GM18502 (cell line): Measurements from ENCODE around the gene AMY2B.
"Not testable (repeated sequence)": the region's sequence is repeated elsewhere in the genome, so short reads cannot be mapped to it uniquely, and the experiment has no call there.

Experiments used
- ATAC-seq: cut with Tn5 transposase; IDR thresholded peaks from one replicate; pipeline ENCODE4 v1.9.1; 2021; ENCODE audit warnings: mild to moderate bottlenecking; ENCODE audit not compliant: unreplicated experiment, poor library complexity

AMY2B gene

DNA sequence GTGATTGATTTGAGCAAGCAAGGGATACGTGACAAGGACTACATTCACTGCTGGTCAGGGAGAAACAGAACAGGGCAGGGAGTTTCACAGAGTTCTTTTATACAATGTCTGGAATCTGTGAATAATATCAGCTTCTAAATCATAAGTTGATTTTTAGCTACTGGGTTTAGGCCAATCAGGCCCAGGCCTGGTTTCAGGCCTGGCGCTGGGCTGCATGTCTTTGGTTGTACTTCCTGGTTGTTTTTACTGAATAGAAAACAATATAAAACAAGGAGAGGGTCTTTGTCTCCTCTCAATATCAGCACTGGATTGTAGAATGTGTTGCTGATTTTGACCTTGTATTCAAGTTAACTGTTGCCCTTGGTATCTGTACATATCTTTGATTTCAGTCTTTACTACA lies 45.0 kb downstream of the AMY2B start:
- ATAC-seq = no peak

DNA sequence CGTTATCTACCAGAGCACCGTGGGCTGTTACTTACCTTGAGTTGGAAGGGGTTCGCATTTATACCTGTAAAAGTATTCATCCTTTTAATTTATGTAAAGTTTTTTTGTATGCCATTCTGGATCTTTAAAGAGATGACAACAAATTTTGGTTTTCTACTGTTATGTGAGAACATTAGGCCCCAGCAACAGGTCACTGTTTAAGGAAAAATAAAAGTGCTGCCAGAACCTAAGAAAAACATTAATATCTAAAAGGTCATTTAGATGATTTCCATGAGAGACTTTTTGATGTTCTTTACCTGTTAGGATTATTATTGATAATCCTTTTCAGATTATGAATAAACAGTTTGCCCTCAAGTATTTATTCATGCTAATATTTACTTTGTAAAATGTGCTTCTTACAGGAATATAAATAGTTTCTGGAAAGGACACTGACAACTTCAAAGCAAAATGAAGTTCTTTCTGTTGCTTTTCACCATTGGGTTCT lies 45.6 kb downstream of the AMY2B start, which contains the start of gene AMY2A:
Gene AMY2A (plus strand): TSS at position 434 of the 484 bp plus-strand sequence. CDS start 14 bp downstream, at position 448.
- ATAC-seq = not testable (repeated sequence)

DNA sequence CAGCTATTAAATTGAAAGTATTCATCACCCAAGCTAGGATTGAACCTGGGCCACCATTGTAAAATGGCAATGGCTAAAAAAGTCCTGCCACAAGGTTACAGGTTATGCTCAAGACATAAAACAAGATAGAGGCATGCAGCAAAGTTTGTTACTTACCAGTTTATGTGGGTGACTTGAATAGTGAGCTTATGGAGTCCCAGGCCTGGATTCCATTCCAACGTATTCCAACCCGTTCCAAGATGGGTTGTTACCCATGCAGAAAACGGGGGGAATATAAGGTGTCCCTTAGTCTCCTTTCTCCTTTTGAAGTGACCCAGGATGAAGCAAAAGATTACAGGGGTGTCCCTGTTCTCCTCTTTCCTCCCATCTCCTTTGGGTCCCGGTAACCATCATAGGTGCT lies 56.0 kb downstream of the AMY2B start:
- not testable (repeated sequence) for ATAC-seq
